ENCODE measurements around the gene PHF13.
"Not testable (repeated sequence)": the region's sequence is repeated elsewhere in the genome, so short reads cannot be mapped to it uniquely, and the experiment has no call there.

PHF13 gene

GRCh38 chr1:6628971-6629479, 15.5 kb downstream of the PHF13 start:
- DNase-seq (ENCODE audit: low read depth in 2 of 2): no peak

GRCh38 chr1:6630027-6630426, 16.5 kb downstream of the PHF13 start:
- DNase-seq (ENCODE audit: low read depth in 2 of 2): no peak

DNA sequence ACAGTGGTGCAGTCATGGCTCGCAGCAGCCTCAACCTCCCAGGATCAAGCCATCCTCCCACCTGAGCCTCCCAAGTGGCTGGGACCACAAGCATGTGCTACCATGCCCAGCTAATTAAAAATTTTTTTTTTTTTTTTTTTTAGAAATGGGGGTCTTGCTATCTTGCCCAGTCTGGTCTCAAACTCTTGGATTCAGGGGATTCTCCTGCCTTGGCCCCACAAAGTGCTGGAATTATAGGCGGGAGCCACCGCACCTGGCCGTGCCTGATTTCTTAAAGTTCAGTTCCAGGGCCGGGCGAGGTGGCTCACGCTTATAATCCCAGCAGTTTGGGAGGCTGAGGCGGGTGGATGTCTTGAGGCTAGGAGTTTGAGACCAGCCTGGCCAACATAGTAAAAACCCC, 17.5 kb downstream of the PHF13 start:
- DNase-seq (ENCODE audit: low read depth in 2 of 2): no peak

GRCh38 chr1:6632588-6633514, 19.3 kb downstream of the PHF13 start:
- no peak for DNase-seq (ENCODE audit: low read depth in 2 of 2)

DNA sequence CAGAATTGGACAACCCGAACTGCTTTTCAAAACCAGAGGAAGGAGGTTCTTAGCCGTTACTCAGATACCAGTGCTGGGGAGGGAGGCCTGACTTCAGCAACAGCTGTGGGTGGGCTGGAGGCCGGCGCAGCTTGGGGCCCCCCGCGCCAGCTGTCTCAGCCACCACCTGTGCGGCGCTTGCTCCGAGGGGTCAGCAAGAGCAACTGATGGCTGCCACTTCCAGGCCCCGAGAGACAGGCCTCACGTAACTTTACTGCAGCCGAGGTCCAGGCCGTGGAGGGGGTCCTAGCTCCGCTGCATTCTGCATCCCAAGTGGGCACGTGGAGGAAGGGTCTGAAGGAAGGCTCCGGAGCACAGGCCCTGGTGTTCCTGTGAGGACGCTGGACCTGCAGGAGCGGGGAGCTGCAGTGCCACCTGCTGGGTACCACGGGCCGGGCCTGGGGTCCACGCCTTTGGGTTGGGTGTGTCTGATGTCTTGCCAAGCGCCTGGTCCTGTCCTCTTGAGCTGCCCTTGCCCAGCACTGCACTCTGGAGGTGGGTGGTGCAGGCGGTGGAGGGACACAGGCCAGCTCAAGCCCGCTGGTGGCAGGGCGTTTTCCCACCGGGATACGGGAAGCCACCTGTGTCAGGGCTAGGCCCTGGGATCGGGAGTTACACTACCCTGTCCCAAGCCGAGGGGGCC, 21.0 kb downstream of the PHF13 start:
- no peak for DNase-seq (ENCODE audit: low read depth in 2 of 2)

GRCh38 chr1:6635161-6635909, 21.8 kb downstream of the PHF13 start:
- no peak for DNase-seq (ENCODE audit: low read depth in 2 of 2)

DNA sequence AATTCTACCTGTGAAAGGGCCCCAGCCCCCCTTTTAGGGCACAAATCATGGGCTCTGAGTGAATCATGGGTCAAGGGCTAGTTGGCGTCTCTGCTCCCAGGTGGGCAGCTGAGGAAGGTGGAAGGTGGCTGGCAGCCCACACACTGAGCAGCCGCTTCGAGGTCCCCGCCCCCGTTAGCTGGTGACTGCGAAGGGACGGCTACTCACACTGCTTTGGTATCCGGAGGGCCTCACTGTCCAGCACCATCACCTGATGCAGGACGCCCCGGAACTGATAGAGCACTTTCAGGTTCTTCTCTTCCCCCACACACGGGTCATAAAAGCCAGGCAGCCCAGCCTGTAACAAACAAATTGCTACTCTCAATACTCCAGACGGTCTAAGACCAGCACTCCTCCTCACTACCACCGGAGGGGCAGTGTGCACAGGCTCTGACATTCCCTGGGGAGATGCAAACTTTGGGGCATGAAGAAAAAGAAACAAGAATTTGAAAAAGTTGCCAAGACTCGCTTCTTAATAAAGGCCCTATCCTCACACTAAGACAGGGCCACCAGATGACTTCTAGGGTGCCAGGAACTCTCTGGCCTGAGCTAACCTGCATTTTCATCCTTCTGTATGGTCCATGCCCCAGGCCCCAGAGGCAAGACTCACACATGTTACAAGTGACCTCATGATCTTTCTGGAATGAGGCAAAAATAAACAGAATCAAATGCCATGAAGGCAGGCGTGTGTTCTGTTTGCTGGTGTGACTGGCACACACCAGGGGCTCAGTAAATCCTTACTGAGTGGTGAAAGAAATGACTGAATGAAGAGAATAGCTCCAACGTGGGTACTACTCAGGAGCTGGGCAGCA, 22.6 kb downstream of the PHF13 start:
- DNase-seq (ENCODE audit: low read depth in 2 of 2): no peak

GRCh38 chr1:6636778-6637177, 23.2 kb downstream of the PHF13 start:
- DNase-seq (ENCODE audit: low read depth in 2 of 2): not testable (repeated sequence)

DNA sequence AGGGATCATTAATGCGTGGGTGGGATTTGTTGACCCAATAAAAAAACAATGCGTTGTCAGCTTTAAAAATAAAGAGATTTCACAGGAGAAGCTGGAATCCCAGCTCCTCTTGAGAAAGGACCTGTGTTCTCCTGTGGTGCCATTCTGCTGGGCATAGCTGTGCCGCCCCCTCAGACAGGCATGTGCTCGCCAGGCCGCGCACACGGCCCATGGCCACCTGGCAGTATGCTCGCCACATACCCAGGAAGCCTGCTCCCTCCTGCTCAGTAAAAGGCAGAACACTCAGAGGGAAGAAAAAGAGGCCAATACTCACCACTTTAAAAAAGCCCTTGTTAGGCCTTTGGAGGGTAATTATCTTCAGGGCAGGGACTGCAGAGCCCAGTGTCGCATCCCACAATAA, 24.2 kb downstream of the PHF13 start:
- no peak for DNase-seq (ENCODE audit: low read depth in 2 of 2)

- no peak for DNase-seq (ENCODE audit: low read depth in 2 of 2)
Observed at GRCh38 chr1:6638226-6638625, 24.7 kb downstream of the PHF13 start.

DNA sequence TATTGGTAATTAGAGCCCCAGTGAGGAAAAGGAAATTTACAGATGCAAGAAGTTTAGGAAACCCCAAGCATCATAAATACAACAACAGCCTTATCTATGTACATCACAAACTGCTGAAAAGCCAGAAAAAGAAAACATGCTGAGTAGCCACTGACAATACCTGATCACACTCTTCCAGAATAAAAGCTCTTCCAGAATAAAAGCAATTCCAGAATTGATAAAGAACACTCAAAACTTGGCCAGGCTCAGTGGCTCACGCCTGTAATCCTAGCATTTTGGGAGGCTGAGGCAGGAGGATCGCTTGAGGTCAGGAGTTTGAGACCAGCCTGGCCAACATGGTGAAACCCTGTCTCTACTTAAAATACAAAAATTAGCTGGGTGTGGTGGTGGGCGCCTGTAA, 27.3 kb downstream of the PHF13 start:
- not testable (repeated sequence) for DNase-seq (ENCODE audit: low read depth in 2 of 2)

GRCh38 chr1:6645018-6645417, 31.5 kb downstream of the PHF13 start:
- DNase-seq (ENCODE audit: low read depth in 2 of 2): no peak

GRCh38 chr1:6646499-6647148, 33.1 kb downstream of the PHF13 start:
- DNase-seq (ENCODE audit: low read depth in 2 of 2): no peak

- DNase-seq (ENCODE audit: low read depth in 2 of 2): no peak
Observed at GRCh38 chr1:6648556-6648955, 35.0 kb downstream of the PHF13 start.

- DNase-seq (ENCODE audit: low read depth in 2 of 2): no peak
Observed at GRCh38 chr1:6651909-6652308, 38.4 kb downstream of the PHF13 start.

DNA sequence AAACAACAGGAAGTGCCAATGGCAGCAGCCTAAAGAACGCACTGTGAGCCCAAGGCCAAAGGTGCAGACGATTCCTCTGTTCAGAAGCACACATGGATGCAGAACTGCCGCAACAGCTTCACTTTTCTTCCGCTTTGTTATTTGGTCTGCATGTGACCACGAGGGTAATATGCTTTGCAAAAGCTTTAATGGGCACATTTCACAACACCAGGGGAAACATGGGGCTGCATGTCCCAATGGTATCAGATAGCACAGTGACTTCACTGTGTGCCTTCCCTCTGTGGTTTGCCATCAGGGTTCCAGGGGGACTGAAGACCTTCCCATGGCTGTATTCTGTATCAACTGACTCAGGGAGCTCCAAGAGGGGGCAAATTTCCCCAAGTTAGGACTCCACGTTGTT, 39.5 kb downstream of the PHF13 start:
- DNase-seq (ENCODE audit: low read depth in 2 of 2): no peak

DNA sequence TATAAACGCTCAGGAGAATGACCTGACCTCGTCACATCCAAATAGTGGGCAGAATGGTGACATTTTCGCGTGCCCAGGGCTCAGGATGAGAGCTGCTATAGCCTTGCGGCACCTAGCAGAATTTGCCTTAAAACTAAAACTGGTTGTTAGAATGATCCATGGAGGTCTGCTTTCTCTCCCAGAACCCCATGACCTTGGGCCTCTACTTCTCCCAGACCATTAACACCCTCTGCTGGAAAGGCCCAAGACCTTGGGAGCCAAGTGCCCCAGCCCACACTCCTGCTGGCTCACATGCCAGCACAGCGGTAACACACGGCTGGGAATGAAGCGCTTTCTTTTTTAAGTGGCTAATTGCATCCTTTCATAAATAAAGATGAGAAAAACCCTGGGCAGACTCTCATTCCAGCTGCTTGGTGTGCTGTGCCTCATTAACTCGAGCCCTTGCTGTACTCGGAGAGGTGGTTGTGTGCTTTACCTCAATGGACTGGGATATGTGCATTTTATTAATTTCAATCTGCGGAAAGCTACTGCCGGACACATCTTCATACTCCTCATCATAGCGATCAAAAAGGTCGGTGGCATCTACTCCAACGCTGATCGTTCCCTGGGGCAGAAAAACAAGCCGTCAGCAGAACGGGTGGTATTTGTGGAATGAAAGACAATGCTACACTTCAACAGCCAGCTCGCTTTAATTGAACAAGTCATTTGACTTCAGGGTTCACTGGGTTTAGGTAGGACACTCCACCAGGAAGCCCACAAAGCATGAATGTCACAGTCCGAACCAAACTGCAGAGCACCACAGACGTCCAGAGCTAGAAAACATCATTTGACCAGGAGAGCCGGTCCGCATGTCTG, 40.1 kb downstream of the PHF13 start:
- DNase-seq (ENCODE audit: low read depth in 2 of 2): no peak

GRCh38 chr1:6657138-6657537, 43.6 kb downstream of the PHF13 start:
- no peak for DNase-seq (ENCODE audit: low read depth in 2 of 2)

GRCh38 chr1:6658359-6659060, 45.0 kb downstream of the PHF13 start:
- no peak for DNase-seq (ENCODE audit: low read depth in 2 of 2)

All from activated CD4-positive, alpha-beta T cell treated with anti-CD3 and anti-CD28 coated beads for 24 hours (primary cell).